ENCODE results near the gene OR11L1. TPM values are rescaled to one million over a fixed set of nuclear protein-coding genes. Genes with fewer than 3 reads are reported as not detected.

OR11L1 gene
- total RNA-seq, 1 donor from 2014 or later = not detected

DNA sequence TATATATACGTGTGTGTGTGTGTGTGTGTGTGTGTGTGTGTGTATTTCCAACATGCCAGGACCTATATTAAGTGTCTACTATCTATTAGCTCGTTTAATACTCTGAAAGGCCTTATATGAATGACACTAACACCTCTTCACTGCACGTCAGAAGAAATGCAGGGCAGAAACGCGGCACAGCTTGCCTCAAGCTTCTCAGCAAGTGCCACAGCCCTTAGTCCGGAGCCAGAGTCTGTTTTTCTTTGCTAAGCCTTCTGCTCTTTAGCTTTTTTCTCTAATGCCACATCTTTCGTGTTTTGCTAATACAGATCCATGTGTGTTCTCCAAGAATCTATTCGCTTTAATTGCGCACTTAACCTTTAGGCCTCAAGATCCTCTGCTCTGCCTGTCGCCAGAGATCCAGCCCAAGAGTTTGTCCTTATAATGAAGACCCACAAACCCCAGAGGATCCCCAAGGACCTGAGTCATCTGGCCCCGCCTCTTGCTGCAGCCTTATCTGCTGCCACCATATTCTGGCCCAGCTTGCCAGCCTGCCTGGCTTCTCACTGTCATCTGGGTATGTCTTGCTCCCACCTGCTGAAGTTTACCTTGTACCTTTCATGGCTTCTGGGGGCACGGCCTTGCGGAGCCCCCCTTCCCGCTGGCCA lies 13.3 kb upstream of the OR11L1 start:
- DNase-seq (no peak), ATAC-seq (ENCODE audit: low read depth) (no peak)
- POLR2A ChIA-PET = no interaction called here
- Mint-ChIP-seq H3K4me3 (no peak overlapping the region), H3K4me1 (peaks cover 12% of the 10 kb centered on the region), H3K27ac (no peak overlapping the region), H3K27me3 (peaks cover 25% of the 10 kb centered on the region), H3K36me3 (ENCODE audit: low read depth) (no peaks in the 10 kb centered on the region), H3K9me3 (no peaks in the 10 kb centered on the region)
- CTCF ChIA-PET = no interaction called here
- intact Hi-C loops (cut with micrococcal nuclease) = loop anchor here (5.0 kb wide), 1 partner anchor 173 kb away; no protein-coding TSS in a partner anchor
- TF ChIP-seq, protein P1, sequence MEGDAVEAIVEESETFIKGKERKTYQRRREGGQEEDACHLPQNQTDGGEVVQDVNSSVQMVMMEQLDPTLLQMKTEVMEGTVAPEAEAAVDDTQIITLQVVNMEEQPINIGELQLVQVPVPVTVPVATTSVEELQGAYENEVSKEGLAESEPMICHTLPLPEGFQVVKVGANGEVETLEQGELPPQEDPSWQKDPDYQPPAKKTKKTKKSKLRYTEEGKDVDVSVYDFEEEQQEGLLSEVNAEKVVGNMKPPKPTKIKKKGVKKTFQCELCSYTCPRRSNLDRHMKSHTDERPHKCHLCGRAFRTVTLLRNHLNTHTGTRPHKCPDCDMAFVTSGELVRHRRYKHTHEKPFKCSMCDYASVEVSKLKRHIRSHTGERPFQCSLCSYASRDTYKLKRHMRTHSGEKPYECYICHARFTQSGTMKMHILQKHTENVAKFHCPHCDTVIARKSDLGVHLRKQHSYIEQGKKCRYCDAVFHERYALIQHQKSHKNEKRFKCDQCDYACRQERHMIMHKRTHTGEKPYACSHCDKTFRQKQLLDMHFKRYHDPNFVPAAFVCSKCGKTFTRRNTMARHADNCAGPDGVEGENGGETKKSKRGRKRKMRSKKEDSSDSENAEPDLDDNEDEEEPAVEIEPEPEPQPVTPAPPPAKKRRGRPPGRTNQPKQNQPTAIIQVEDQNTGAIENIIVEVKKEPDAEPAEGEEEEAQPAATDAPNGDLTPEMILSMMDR (IDR thresholded peaks at IDR 0.05) = no peak

DNA sequence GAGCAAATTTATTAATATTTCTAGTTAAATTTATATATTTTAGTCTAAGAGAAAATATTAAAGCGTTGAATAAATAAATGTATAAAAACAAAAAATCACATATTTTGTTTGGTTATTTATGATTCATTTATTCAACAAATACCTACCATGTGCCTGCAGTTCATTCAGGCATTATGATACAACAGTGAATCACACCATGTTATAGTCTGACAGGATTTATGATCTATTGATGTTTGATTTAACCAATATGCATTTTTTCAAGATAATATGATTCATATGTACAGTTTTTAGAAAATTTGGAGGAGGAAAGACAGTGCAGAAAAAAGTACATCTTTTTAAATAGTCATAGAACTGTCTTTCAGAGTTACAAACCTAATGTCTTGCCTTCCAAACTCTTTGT lies 7.9 kb upstream of the OR11L1 start:
- no peak overlapping the region for H3K27ac Mint-ChIP-seq
- ChIA-PET POLR2A (no interaction called here), CTCF (no interaction called here)

DNA sequence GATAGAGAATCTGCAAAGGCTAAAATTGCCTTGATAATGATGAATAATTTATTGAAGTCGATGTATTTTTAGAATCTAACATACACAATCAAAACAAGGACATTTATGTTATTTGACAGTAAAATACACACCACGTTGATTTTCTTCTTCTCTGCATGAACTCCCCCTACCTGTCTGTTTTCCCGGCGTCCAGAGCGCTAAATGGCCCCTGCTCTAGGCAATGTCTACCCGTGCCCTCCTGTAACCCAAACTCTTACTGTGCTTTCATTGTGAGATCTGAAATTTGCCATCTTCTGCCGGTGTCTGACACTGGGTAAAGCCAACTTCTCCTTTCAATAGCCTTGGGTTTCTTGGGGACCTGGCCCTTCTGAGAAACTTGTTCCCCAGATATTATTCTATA lies 6.7 kb upstream of the OR11L1 start:
- no peak for ATAC-seq (ENCODE audit: low read depth)
- intact Hi-C loops (cut with micrococcal nuclease) = no loop called here
- TF ChIP-seq, protein P1 (IDR thresholded peaks at IDR 0.05) = no peak
- Mint-ChIP-seq H3K9me3 (no peaks in the 10 kb centered on the region), H3K27me3 (peaks cover 5% of the 10 kb centered on the region), H3K27ac (no peak overlapping the region), H3K4me3 (no peak overlapping the region), H3K36me3 (ENCODE audit: low read depth) (no peaks in the 10 kb centered on the region), H3K4me1 (no peaks in the 10 kb centered on the region)
- CTCF ChIA-PET = no interaction called here
- DNase-seq = no peak
- POLR2A ChIA-PET = no interaction called here

More for the DNA sequence above, 7.9 kb upstream of the OR11L1 start:
- ATAC-seq (ENCODE audit: low read depth) (no peak), DNase-seq (no peak)
- H3K4me3 Mint-ChIP-seq = no peak overlapping the region
- H3K4me1 Mint-ChIP-seq = no peaks in the 10 kb centered on the region
- H3K27me3 Mint-ChIP-seq = peaks cover 5% of the 10 kb centered on the region
- H3K9me3 Mint-ChIP-seq = no peaks in the 10 kb centered on the region
- intact Hi-C loops (cut with micrococcal nuclease) = no loop called here
- H3K36me3 Mint-ChIP-seq (ENCODE audit: low read depth) = no peaks in the 10 kb centered on the region
- TF ChIP-seq, protein P1 (IDR thresholded peaks at IDR 0.05) = no peak

DNA sequence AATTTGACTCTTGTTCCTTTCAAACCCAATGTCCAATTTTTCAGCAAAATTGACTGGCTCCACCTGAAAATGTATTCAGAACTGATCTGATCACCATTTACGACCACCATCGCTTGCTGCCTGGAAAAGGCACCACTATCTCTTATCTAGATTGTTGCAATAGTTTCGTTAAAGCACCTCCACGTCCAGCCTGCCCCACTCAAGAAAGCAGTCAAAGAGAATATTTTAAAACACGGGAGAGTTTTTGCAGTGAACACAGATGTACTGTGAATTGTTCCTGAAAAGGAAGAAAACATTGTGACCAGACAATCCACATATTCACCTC lies 4.0 kb upstream of the OR11L1 start:
- Mint-ChIP-seq H3K27me3 (no peaks in the 10 kb centered on the region), H3K9me3 (no peaks in the 10 kb centered on the region), H3K4me1 (no peaks in the 10 kb centered on the region), H3K36me3 (ENCODE audit: low read depth) (no peaks in the 10 kb centered on the region), H3K4me3 (no peak overlapping the region), H3K27ac (no peak overlapping the region)
- DNase-seq (no peak), ATAC-seq (ENCODE audit: low read depth) (no peak)
- ChIA-PET POLR2A (no interaction called here), CTCF (no interaction called here)
- TF ChIP-seq, protein P1 (IDR thresholded peaks at IDR 0.05) = no peak
- intact Hi-C loops (cut with micrococcal nuclease) = no loop called here

DNA sequence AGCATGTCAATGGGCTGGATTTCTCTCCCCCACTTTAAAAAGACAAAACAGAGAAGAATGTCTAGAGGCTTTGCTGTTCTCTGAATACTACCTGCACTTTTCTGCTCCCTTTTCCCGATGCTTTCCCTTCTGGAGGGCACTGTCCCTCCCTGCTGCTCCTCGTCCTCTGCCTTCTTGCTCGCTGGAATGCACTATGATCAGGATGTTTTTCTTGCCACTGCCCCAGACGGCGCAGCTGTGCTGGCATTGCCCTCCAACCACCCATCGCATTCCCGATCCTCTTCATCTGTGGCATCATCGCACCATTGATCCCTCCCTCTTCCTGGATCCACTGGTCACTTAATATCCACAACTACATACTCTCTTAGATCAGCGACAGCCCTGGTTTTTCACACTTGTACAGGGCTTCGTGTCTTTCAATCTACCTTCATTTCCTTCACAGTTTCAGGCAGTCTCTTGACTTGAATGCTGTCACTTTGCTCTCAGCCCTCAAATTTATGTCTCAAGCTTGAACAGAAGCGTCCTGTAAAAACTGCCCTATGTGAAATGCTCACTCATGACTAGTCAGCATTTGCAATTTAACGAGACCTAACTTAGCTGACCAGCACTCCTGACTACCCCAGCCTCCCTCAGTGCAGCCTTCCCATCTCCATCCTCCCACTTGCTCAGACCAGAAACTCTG lies 3.5 kb upstream of the OR11L1 start:
- TF ChIP-seq, protein P1 (IDR thresholded peaks at IDR 0.05) = no peak
- no peaks in the 10 kb centered on the region for H3K36me3 Mint-ChIP-seq (ENCODE audit: low read depth)
- POLR2A ChIA-PET = no interaction called here
- DNase-seq (no peak), ATAC-seq (ENCODE audit: low read depth) (no peak)
- intact Hi-C loops (cut with micrococcal nuclease) = no loop called here
- no peaks in the 10 kb centered on the region for H3K27me3 Mint-ChIP-seq
- CTCF ChIA-PET = no interaction called here
- H3K4me1 Mint-ChIP-seq = no peaks in the 10 kb centered on the region
- H3K9me3 Mint-ChIP-seq = no peaks in the 10 kb centered on the region
- no peak overlapping the region for H3K27ac Mint-ChIP-seq
- H3K4me3 Mint-ChIP-seq = no peak overlapping the region

Measured in activated B cell treated with CpG ODN at 0.5 μM for 24 hours (primary cell).